GOT3 (cell line): ENCODE results near the gene C19orf18.

Source experiments
- DNase-seq: peaks from one replicate; lab custom pipeline; 2025; ENCODE audit warnings: mixed read lengths; lab: John Stamatoyannopoulos, UW

Gene C19orf18

DNA sequence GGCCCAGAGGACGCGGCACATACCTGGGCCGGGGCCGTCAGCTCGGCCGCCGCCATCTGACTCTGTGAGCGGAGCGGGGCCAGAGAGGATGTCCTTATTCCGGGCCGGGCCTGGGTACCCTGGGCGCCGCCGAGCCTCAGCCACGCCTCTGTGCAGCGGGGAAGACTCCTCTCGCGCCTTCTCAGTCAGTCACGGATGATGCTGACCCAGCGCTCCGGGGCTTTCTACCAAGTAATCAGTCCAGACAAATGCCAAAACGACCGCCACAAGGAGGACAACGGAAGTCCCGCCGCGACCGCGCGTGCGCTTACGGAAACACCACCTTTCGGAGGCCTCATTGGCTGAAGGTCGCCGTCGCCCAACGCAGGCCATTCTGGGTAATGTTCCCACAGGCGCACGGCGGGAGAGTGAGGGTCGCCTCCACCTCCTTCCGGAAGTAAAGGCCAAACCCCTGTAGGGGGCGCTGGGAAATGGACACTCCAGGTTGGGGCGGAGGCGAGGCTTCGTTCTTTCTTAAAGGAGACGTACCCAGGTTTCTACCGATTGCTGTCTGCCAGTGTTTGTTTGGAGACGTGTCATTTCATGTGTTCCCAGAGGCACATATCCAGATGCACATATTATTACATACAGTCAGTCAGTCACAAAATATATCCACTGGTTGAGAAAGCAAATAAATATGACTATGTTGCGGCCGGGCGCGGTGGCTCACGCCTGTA lies 26.8 kb downstream of the C19orf18 start, which contains the start of gene ZNF256:
ZNF256 (minus strand) TSS at position 288 of the 716 bp plus-strand sequence; CDS start at position 56, 232 bp downstream.
- peak; percentile 77 for DNase-seq

DNA sequence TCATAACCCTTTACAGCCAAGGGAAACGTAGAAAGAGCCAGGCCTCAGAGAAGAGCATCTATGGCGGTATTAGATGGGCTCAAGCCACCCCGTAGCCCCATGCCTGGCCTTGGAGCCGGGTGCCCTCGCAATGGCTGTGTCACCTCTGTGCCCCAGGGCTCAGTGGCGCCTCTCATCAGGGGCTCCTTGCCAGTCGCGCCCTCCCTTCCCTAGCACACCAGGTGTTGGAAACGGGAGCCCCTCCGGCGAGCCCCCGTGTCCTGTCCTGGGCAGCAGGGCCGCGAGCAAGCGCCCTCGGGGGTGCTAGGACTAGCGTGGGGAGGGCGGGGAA lies 27.3 kb downstream of the C19orf18 start:
- no peak for DNase-seq

DNA sequence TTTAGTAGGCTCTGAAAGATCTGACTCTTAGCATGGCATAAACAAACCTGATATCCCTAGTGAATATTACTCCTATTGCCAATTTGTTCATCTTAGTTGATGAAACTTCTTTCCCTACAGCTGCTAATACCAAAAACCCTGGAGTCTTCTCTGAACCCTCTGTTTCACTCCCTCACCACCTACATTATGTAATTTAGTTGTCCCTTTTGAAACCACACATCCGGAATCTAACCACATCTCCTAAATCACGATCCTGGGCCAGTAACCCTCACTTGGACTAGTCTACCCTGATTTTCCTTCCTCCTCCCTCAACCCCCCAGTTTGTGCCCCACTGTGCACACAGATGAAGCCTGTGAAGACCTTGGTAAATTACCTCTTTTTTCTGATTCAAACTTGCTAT lies 28.0 kb downstream of the C19orf18 start:
- DNase-seq: no peak

DNA sequence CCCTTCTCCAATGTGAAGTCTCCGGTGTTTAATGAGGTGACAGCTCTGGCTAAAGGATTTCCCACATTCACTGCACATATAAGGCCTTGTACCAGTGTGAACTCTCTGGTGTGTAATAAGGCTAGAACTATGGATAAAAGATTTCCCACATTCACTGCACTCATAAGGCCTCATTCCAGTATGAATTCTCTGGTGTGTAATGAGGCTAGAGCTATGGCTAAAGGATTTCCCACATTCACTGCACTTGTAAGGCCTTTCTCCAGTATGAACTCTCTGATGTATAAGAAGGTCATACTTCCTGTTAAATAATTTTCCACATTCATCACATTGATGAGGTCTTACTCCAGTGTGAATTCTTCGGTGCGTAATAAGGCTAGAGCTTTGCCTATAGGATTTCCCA lies 32.7 kb downstream of the C19orf18 start:
- no peak for DNase-seq

DNA sequence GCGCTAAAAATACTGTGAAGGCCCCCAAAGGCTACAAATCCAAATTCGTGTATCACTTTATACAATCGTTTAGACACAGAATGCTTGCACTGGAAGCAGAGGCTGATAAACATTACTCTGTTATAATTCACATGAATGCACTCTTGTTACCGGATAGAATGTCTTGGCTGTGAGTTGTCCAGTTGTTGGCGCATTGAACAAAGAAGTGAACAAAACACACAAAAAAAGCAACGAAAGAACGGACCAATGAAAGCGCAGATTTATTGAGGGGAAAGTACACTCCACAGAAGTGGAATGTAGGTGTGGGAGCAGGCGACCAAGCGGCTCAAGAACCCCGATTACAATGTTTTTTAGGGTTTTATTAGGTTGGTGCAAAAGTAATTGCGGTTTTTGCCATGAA lies 38.6 kb downstream of the C19orf18 start:
- DNase-seq: no peak

DNA sequence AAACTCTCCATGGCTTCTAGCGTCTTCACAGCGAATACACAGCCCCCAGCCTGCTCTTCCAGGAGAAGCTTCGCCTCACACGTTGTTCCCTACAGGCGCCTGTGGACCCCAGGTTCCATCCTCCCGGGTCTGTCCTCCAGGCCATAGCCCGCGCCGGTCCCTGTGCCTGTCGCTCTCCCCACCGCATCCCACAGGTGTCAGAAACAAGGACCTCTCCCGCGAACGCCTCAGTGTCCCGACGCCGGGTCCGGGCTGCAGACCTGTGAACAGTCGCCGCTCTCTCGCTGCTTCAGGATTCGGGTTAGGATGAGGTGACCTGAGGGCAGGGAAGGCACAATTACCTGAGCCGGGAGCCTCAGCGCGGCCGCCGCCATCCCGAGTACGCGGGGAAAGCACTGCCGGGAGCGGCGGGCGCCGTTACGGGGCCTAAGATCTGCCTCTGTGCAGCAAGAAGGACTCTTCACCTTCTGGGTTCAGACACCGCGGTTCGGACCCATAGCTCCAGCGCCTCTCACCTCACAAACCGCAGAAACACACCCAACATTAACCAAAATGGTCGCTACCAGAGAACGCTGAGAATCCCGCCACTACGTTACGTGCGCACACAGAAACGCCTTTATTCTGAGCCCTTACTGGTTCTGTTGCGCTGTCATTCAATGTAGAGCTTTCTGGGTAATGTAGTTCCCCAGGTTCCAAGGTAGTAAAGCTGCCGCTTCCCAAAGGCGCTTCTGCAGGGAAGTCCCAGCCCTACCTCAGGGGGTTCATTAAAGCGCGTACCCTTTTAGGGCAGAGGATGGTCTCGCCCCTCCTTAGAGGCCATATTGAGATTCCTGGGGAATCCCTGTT lies 39.3 kb downstream of the C19orf18 start, which contains the start of gene ZNF418:
ZNF418 (minus strand) TSS at position 583 of the 846 bp plus-strand sequence. CDS start 1,580 bp downstream, outside the sequence.
- no peak for DNase-seq

DNA sequence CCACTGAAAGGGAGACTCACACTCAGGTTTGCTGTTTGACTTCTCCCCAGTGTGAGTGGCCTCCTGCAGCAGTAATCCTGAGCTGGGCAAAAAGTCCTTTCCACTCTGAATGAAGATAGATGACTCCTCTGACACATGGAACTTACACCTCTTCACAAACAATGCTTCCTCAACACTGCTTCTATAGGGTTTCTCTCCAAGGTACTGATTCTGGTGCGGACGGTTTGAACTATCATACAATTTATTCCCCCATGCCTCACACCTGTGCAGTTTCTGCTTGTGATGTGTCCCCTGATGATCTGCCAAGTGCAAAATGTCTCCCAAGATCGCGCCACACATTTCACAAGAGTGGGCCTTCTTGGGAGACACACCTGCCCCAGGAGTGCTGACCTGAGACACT lies 46.7 kb downstream of the C19orf18 start:
- DNase-seq: no peak

DNA sequence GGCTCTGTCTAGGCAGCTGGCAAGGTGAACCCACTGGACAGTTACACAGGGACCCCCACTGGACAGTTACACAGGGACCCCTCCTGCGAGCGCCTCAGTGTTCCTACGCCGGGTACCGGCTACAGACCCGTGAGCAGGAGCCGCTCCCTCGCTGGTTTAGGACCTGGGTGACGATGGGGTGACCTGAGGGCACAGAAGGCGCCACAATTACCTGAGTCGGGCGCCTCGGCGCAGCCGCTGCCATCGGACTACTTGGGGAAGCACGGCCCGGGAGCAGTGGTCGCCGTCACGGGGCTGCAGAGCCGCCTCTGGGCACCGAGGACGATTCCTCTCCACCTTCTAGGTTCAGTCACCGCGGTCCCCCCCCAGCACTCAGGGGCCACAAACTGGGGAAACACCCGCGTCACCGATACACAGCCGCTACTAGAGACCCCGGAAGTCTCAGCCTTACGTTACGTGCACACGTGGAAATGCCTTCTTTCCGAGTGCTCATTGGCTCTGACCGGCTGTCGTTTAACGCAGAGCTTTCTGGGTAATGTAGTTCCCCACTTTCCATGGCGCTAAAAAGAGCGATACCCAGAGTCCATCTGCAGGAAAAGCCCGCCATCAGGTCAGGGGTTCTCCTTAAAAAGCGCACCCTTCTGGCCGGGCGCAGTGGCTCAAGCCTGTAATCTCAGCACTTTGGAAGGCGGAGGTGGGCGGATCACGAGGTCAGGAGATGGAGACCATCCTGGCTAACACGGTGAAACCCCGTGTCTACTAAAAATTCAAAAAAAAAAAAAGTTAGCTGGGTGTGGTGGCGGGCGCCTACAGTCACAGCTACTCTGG lies 58.0 kb downstream of the C19orf18 start, which contains the start of gene ZNF417:
ZNF417 (minus strand) TSS at position 425 of the 828 bp plus-strand sequence; CDS start at position 244, 181 bp downstream.
- DNase-seq: peak; percentile 49

DNA sequence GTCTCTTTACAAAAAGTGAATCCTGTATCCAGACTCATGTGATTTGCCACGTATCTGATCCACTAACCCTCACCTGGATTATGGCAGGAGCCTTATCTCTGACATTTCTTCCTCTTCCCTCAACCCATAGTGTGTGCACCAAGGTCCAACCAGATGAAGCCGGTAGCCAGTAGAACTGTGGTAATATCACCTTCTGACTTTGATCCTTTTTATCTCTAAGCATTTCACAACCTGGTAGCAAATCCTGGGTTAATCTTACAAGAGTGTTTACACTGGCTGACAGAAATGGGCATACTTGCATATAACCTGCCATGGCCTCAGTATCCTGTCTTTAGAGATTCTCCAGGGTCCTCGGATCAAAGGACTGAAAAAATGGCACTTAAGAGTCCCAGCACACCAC lies 59.8 kb downstream of the C19orf18 start:
- no peak for DNase-seq
